B cell (primary cell): Measurements from ENCODE around the gene CTNNA2. TPM values are rescaled to one million over a fixed set of nuclear protein-coding genes. Genes with fewer than 3 reads are reported as not detected.

ENCODE experiments used
- ATAC-seq: fragments of 200-7000 bp; cut with Tn5 transposase; one replicate; pipeline ENCODE4 v1.10.0; 2021; ENCODE audit warnings: low read depth, mild to moderate bottlenecking, moderate number of reproducible peaks, moderate library complexity
- CTCF ChIA-PET: fragments of 350-600 bp; sonication (Branson Sonifier 250); formaldehyde crosslinking; loops from one replicate; lab custom pipeline; 2021; ENCODE audit warnings: antibody characterized with exemption, inconsistent platforms; lab: Charles Lee
- POLR2A ChIA-PET: fragments of 350-600 bp; sonication (Branson Sonifier 250); formaldehyde crosslinking; loops from one replicate; lab custom pipeline; 2021; ENCODE audit warnings: antibody characterized with exemption; lab: Charles Lee
- DNase-seq: peaks from one replicate; pipeline ENCODE4 v3.0.0; 2013
- H2AFZ ChIP-seq: 2 replicates; pipeline ENCODE4 v1.6.1; 2012; ENCODE audit warnings: mild to moderate bottlenecking, low read depth, low read length; ENCODE audit not compliant: insufficient read depth, poor library complexity, severe bottlenecking
- H3K27ac ChIP-seq, 2 donors: 1 replicate in 1 of 2; 2 replicates in 1 of 2; pipeline ENCODE4 v1.5.1; 2012 to 2013; ENCODE audit warnings: low read length in 2 of 2, mild to moderate bottlenecking in 2 of 2, moderate library complexity in 1 of 2
- H3K27me3 ChIP-seq, 4 experiments: fragments of 200-600 bp in 1 of 4; sonication (generic) in 1 of 4; replicated peaks in 1 of 4; 1 replicate in 2 of 4; 2 replicates in 2 of 4; pipeline versions ENCODE4 v1.6.1 to v1.7.0; 2013 to 2016; ENCODE audit warnings: low read length in 3 of 4, mild to moderate bottlenecking in 2 of 4, mixed read lengths in 1 of 4, moderate library complexity in 1 of 4; ENCODE audit not compliant: insufficient read depth in 4 of 4, control insufficient read depth in 3 of 4; ENCODE audit errors: control extremely low read depth in 1 of 4
- H3K36me3 ChIP-seq, 2 experiments: replicated peaks in 1 of 2; 1 replicate in 1 of 2; 2 replicates in 1 of 2; pipeline versions ENCODE4 v1.6.1 to v1.7.1; 2013; ENCODE audit warnings: low read length in 1 of 2; ENCODE audit not compliant: insufficient read depth in 2 of 2, control insufficient read depth in 1 of 2; ENCODE audit errors: control extremely low read depth in 1 of 2, extremely low read depth in 1 of 2
- H3K4me1 ChIP-seq, 2 donors: fragments of 200-600 bp in 1 of 2; sonication (generic) in 1 of 2; 1 replicate in 1 of 2; 2 replicates in 1 of 2; pipeline versions ENCODE4 v1.5.1 to v1.6.1; 2013 to 2017; ENCODE audit warnings: low read length in 2 of 2; ENCODE audit not compliant: control insufficient read depth in 2 of 2, insufficient read depth in 2 of 2
- H3K4me2 ChIP-seq: replicated peaks from 2 replicates; pipeline ENCODE3; 2012; ENCODE audit warnings: mild to moderate bottlenecking, low read depth, low read length; ENCODE audit not compliant: poor library complexity, severe bottlenecking
- H3K4me3 ChIP-seq, 5 experiments: fragments of 200-600 bp in 1 of 5; sonication (generic) in 1 of 5; 1 replicate in 3 of 5; 2 replicates in 2 of 5; pipeline versions ENCODE4 v1.5.1 to v1.7.0; 2011 to 2016; ENCODE audit warnings: low read length in 4 of 5, mild to moderate bottlenecking in 4 of 5, low read depth in 2 of 5, control low read depth in 1 of 5, moderate library complexity in 1 of 5; ENCODE audit not compliant: insufficient read depth in 1 of 5; ENCODE audit errors: control extremely low read depth in 1 of 5, extremely low read depth in 1 of 5
- H3K79me2 ChIP-seq: fragments of 200-600 bp; sonication (generic); one replicate; pipeline ENCODE4 v1.6.0; 2016; ENCODE audit warnings: low read length; ENCODE audit not compliant: control insufficient read depth, insufficient read depth
- H3K9ac ChIP-seq: fragments of 200-600 bp; sonication (generic); 2 replicates; pipeline ENCODE4 v1.6.1; 2017; ENCODE audit warnings: mild to moderate bottlenecking, low read length, moderate library complexity
- H3K9me3 ChIP-seq, 3 donors: one replicate each; pipeline versions ENCODE4 v1.6.1 to v1.7.1; 2013; ENCODE audit warnings: low read length in 2 of 3; ENCODE audit not compliant: control insufficient read depth in 2 of 3, insufficient read depth in 1 of 3; ENCODE audit errors: control extremely low read depth in 1 of 3
- H4K20me1 ChIP-seq: 2 replicates; pipeline ENCODE4 v1.6.0; 2012; ENCODE audit warnings: mild to moderate bottlenecking, low read length; ENCODE audit not compliant: insufficient read depth, control insufficient read depth, poor library complexity, severe bottlenecking
- H3K27ac Mint-ChIP-seq: one replicate; pipeline ENCODE4 v1.8.0; 2021; ENCODE audit warnings: mixed read lengths
- H3K27me3 Mint-ChIP-seq: one replicate; pipeline ENCODE4 v1.8.0; 2021; ENCODE audit warnings: mixed read lengths
- H3K4me1 Mint-ChIP-seq: one replicate; pipeline ENCODE4 v1.8.0; 2021; ENCODE audit warnings: mixed read lengths
- H3K4me3 Mint-ChIP-seq: one replicate; pipeline ENCODE4 v1.8.0; 2021; ENCODE audit warnings: mixed read lengths
- H3K9me3 Mint-ChIP-seq: one replicate; pipeline ENCODE4 v1.8.0; 2022; ENCODE audit warnings: mixed read lengths; ENCODE audit not compliant: insufficient read depth
- CTCF ChIP-seq: fragments of 200-600 bp; IDR thresholded peaks from one replicate; pipeline ENCODE4 v1.8.0; 2022; ENCODE audit warnings: antibody characterized with exemption, mild to moderate bottlenecking
- EZH2 ChIP-seq: IDR thresholded peaks from 2 replicates; pipeline ENCODE4 v1.6.1; 2012; ENCODE audit warnings: borderline replicate concordance, low read depth, mild to moderate bottlenecking, moderate library complexity, low read length; ENCODE audit not compliant: insufficient read depth, poor library complexity, severe bottlenecking
- WGBS: methylation state at CpG from one replicate; pipeline ENCODE4 v1.1.5; 2013; ENCODE audit warnings: missing lambda C conversion rate; ENCODE audit not compliant: insufficient coverage; 5-methylcytosine and 5-hydroxymethylcytosine counted together
- intact Hi-C: fragments of 100-400 bp; cut with micrococcal nuclease; formaldehyde crosslinking; loops from one replicate; pipeline ENCODE4 v1.10.0; 2022
- polyA plus RNA-seq: library from polyadenylated mRNA; depleted of rRNA; stranded (reverse); fragments of >200 nt; gene quantifications from 2 replicates; pipeline ENCODE4 v1.2.3, GENCODE V29; 2012
- total RNA-seq, 2 donors: library from RNA; stranded (reverse); fragments of 120-200 nt in 1 of 2; gene quantifications; 1 replicate in 1 of 2; 2 replicates in 1 of 2; pipeline versions ENCODE4 v1.2.3 to v1.2.4, GENCODE V29; 2013 to 2022

The CTNNA2 gene
- total and polyA plus RNA-seq, 2 donors (not counting 1 experiment from before 2014, with no cell fraction given) = not detected

- Mint-ChIP-seq H3K9me3 (peaks cover 3% of the 10 kb centered on the region), H3K27ac (no peak overlapping the region), H3K4me3 (no peak overlapping the region), H3K27me3 (no peaks in the 10 kb centered on the region), H3K4me1 (no peaks in the 10 kb centered on the region)
- intact Hi-C loops = no loop called here
- no peak overlapping the region for H2AFZ ChIP-seq
- ATAC-seq (no peak), DNase-seq (no peak)
- H3K4me3 ChIP-seq = no peak overlapping the region
- no peaks in the 10 kb centered on the region for H3K4me1 ChIP-seq
- ChIA-PET POLR2A (no interaction called here), CTCF (no interaction called here)
- no peak overlapping the region for H3K27ac ChIP-seq
- no peaks in the 10 kb centered on the region for H3K27me3 ChIP-seq
- no peaks in the 10 kb centered on the region for H3K36me3 ChIP-seq
- no peaks in the 10 kb centered on the region for H3K79me2 ChIP-seq
- no peak overlapping the region for H3K4me2 ChIP-seq
- H3K9ac ChIP-seq = no peak overlapping the region
- H4K20me1 ChIP-seq = no peaks in the 10 kb centered on the region
- peaks cover 0 to 3% (median 0%) of the 10 kb centered on the region in 3 donors for H3K9me3 ChIP-seq
- 100% methylated on average over 1 of the region's 3 CpGs for WGBS
- TF ChIP-seq CTCF (no peak), EZH2 (no peak)
These were observed 1006.3 kb downstream of the CTNNA2 start for GRCh38 chr2:80519121-80519643.

GRCh38 chr2:80519699-80520291 lies 1006.9 kb downstream of the CTNNA2 start:
- TF ChIP-seq EZH2 = no peak
- no peak for TF ChIP-seq CTCF
- H3K4me2 ChIP-seq = no peak overlapping the region
- H3K4me1 Mint-ChIP-seq = no peaks in the 10 kb centered on the region
- H3K27me3 ChIP-seq = no peaks in the 10 kb centered on the region
- peaks cover 0 to 2% (median 0%) of the 10 kb centered on the region in 3 donors for H3K9me3 ChIP-seq
- no peaks in the 10 kb centered on the region for H3K27me3 Mint-ChIP-seq
- intact Hi-C loops = no loop called here
- ChIA-PET POLR2A (no interaction called here), CTCF (no interaction called here)
- no peak overlapping the region for H3K9ac ChIP-seq
- H3K27ac ChIP-seq = no peak overlapping the region
- no peaks in the 10 kb centered on the region for H3K4me1 ChIP-seq
- no peak overlapping the region for H2AFZ ChIP-seq
- 71% methylated on average over 1 of the region's 1 CpG for WGBS
- H3K27ac Mint-ChIP-seq = no peak overlapping the region
- DNase-seq (no peak), ATAC-seq (no peak)
- no peaks in the 10 kb centered on the region for H3K79me2 ChIP-seq
- H3K36me3 ChIP-seq = no peaks in the 10 kb centered on the region
- peaks cover 3% of the 10 kb centered on the region for H3K9me3 Mint-ChIP-seq
- no peak overlapping the region for H3K4me3 ChIP-seq
- H3K4me3 Mint-ChIP-seq = no peak overlapping the region
- no peaks in the 10 kb centered on the region for H4K20me1 ChIP-seq
